Right renal pelvis (tissue), 4 donors: ENCODE measurements around the gene VPS35. TPM values are rescaled to one million over a fixed set of nuclear protein-coding genes. Genes with fewer than 3 reads are reported as not detected.

ENCODE experiments used
- DNase-seq, 4 donors: peaks; one replicate each; pipeline ENCODE4 v3.0.0-alpha.2; 2013; ENCODE audit warnings: low read depth in 4 of 4, low spot score in 3 of 4, missing footprints in 1 of 4
- polyA plus RNA-seq, 4 donors: library from polyadenylated mRNA; unstranded; fragments of 120-200 nt; gene quantifications; one replicate each; pipeline ENCODE4 v1.2.1, GENCODE V29; 2013; ENCODE audit not compliant: insufficient read length in 4 of 4

The VPS35 gene
- polyA plus RNA-seq, result 100 to 1,000 TPM; 148 to 178 (median 166) TPM

DNA sequence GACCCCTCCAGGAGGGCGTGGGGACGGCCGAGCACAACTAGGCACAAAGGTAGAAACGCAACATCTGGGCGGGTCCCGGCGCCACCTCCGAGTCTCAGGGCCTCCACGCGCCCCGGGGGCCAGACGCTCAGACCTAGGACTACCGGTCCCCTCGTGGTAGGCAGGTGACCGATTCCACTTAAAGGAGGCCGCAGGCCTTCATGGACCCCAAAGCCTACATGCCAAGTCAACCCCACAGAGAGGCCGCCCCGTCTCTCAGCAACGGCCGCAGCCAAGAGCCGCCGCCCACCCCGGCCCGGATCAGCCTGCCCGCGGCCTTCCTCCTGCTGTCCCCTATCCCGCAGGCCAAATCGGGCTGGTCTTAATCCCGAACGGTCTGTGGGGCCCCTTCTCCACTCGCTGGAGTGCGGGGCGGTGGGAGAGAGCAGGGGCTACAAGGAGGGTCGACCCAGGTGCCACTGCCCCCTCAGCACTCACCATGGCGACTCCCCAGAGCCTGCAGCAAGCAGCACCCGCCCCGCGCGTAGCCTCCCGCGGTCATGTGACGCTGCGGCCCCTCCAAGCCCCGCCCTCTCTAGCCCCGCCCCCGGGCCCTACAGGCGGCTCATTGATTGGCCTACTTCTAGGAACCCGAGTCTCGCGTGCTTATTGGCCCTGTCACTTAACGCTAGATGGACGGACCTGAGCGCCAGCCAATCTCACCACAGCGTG, at the start of gene VPS35:
Gene VPS35 (minus strand): TSS at position 525 of the 711 bp plus-strand sequence. CDS start 45 bp downstream, at position 480.
- DNase-seq, result peak in 3 of 4 donors; percentile 96 to 97 (median 97)

DNA sequence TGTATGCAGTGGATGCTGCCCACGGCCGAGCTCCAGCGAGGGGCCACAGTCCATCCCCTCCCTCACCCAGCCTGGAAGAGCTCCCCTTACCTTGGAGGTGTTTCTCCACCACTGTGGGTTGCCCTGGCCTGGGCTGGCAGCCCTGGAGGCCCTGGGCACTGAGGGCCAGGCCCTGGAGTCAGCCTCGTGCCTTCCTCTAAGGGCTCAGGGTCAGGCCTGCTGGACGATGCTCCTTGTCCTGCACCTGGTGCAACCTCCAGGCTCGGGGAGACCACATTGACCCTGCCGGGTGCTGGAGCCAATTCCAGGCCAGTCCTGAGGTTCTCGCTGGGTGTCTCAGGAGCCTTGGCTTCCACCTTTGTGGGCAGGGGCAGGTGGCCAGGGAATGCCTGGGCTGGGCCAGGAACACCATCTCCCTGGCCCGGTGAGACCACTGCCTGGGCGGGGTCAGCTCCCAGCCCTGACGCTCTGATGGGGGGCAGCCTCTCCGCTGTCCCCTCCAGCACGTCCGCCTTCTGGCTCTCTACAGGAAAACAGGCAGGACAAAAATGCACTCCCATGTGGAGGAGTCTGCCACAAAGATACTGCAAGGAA, 48.7 kb upstream of the VPS35 start:
- DNase-seq, result no peak

GRCh38 chr16:46736695-46737094, 47.7 kb upstream of the VPS35 start:
- DNase-seq, result no peak

DNA sequence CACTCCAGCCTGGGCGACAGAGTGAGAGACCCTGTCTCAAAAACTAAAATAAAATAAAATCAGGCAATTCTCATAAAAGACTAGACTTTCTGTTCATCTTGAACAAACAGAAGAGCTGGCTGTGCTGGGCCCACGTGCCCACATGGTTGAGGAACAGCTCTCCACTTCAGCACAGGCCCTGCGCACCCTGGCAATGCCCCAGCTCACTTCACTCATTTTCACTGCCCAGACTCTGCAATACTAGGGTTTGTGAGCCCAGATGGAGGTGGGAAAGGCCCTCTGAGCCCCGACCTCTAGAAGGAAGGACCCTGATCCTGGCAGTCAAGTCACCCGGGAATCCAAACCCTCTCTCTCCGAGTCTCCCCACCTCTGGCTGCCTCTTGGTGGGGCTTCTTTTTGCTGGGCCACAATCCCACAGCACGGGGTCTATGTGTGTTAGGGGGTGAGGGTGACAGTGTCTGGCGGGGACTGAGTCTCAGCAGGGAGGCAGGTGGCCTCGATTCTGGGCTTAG, 44.4 kb upstream of the VPS35 start:
- DNase-seq, result no peak

DNA sequence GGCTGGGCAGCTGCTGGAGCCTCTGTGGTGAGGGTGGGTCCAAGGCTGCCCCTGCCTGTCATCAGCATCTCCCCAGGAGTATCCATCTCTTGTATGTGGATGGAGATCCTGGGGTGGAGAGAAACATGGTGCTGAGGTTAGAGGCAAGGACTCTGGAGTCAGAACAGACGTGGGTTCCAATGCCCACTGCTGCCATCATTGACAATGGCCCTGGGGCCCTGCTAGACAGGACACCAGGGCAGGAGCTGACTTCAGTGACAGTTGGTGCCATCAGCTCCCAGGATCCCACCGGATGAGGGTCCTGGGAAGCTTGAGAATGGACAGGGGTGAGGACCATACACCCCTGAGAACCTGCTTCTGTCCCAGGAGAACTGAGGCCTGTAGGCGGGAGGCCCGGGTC, 43.6 kb upstream of the VPS35 start:
- no peak for DNase-seq

GRCh38 chr16:46731691-46732555, 42.9 kb upstream of the VPS35 start:
- peak in 1 of 4 donors; percentile 4 for DNase-seq

GRCh38 chr16:46730801-46731690, 42.1 kb upstream of the VPS35 start:
- no peak for DNase-seq

GRCh38 chr16:46730126-46730525, 41.1 kb upstream of the VPS35 start:
- no peak for DNase-seq

- no peak for DNase-seq
These were observed 40.5 kb upstream of the VPS35 start for GRCh38 chr16:46729326-46729995.

DNA sequence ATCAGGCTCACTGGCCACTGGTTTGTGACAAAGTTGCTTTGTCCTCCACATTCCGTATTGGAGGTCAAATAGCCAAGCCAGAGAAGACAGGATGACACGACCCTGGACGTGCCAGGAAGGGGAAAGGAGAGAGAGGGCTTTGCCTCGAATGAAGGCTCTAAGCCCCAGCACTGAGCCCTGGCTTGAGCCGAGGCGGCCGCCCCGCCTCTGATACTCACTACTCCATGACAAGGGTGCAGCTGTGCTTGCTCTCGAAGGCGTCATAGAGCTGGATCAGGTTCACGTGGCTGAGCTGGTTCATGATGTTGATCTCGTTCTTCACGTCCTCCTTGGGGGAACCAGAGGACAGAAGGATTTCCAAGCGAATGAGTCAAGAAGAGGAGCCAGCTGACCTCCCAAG, 39.8 kb upstream of the VPS35 start:
- no peak for DNase-seq

DNA sequence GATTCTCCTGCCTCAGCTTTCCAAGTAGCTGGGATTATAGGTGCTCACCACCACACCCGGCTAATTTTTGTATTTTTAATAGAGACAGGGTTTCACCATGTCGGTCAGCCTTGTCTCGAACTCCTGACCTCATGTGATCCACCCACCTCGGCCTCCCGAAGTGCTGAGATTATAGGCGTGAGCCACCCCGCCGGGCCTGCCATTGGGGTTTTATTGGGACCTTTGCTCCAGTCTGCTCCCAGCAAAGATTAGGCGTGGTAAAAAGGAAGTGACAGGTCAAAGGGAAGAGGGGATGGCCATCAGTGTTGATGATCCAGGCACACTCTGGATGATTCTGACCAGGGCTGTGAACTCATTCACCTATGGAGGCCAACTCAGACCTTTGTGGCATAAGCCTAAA, 38.7 kb upstream of the VPS35 start:
- DNase-seq, result no peak

GRCh38 chr16:46727184-46727583, 38.2 kb upstream of the VPS35 start:
- no peak for DNase-seq

DNA sequence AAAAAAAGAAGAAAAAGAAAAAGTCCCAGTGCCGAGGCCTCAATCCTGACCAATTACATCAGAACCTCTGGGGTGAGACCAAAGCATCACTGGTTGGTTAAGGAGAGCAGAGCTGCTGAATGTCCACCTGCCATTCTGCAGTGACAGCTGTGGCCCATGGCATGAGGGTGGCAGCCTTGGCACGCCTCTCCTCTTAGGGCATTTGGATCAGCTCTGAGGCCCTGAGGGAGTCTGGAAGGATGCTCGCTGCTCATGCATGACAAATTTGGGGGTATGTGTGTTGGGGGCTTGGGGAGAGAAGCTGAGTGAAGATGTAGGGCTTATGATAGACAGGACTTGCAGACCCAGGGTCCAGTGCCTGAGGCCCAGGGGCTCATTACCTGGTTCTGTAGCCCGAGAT, 32.9 kb upstream of the VPS35 start:
- no peak for DNase-seq

DNA sequence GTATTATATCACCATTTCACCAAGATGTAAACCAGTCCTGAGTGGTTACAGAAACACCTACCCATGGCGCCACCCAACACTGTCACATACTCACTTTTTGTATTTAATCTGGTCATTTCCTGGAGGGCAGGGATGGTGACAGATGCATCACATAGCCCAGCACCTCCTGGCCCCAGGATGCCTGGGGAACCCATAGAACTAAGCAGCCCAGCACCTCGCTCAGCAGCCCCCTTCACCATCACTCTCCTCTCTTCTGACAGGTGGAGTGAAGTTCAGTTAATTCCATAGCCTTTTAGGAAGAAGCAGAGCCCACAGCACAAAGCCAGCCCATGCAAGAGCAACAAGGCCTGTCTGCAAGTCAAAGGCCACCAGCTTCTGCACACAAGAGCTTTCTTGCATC, 31.6 kb upstream of the VPS35 start:
- no peak for DNase-seq

- no peak for DNase-seq
These were observed 30.6 kb upstream of the VPS35 start for GRCh38 chr16:46719528-46719927.

GRCh38 chr16:46718214-46718613, 29.2 kb upstream of the VPS35 start:
- DNase-seq, result no peak

DNA sequence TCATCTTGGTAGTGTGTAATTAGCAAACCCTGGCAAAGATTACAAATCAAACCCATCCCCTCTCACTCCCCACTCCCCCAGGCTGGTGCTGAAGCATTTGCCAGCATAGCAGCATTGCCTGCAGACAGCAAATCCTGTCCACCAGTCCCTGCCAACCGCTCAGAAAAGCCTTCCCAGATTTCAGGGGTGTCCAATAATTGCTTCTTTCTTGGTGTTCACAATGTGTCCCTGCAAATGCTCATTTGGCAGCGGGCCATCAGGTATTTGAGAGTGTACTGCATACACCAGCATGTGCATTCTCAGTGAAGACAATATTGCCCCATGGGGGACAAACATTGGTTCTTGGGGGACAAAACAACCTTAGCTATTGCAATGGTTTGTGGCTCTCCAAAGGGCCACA, 28.7 kb upstream of the VPS35 start:
- no peak for DNase-seq

DNA sequence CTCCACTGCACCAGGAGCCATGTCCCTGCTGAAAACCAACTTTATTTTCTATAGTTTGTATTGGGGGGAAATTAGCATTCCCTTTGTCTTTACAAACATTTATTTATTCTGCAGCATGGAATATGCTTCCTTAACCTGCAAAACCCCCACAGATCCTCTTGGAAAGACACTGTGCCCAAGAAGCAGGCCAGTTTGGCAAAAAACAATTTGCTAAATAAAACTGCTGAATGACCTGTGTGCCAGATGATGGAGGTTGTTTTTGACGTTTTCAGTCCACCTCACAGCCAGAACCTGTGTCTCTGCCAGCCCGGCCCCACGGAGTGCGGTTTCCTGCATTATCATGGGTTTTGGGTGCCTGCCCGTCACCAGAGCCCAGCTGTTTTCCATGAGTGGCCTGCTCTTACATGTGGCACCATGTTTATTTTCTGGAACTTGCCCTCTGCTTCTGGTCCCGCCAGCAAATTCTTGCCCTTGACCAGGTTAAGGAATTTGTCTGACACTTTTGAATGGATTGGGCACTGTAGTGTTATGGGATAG, 26.9 kb upstream of the VPS35 start:
- DNase-seq, result no peak

DNA sequence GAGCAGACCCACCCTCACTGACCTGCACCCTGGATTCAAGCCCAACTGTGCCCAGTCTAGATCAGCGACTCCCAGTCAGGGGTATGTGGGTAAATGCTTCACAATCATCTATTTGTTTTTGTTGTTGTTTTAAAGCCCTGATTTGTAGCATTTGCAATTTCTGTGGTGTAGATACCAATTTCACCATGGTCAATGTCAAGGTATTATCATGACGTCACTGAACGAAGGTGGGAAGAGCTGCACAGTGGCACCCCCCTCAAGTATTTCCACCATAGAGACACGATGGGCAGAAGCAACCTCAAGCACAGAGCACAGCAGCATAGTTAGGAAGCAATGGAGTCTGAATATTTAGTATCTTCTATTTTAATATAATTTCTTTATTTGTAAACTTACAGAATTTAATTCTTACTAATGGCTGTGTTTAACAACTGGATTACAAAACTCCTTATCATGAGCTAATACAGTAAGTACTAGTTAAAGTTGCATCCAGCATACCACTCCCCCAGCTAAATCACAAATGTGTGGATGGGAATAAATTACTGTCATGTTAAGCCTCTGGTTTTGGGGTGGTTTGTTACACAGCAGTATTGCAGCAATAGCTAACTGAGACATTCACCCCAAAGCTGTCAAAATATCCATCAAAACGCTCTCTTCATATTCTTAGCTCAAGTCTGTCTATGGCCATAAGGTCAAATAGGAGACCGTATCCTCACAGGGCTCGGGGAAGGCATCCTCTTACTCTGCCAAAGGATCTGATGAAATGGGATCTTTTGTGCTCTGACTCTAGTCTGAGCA, 26.0 kb upstream of the VPS35 start:
- DNase-seq, result no peak
